Smooth muscle cell (in vitro differentiated cells): ENCODE measurements around the gene NOX1. TPM values are rescaled to one million over a fixed set of nuclear protein-coding genes. Genes with fewer than 3 reads are reported as not detected.

Experiments
- DNase-seq: peaks from one replicate; lab custom pipeline; 2025; ENCODE audit not compliant: unreplicated experiment; lab: John Stamatoyannopoulos, UW
- H2AFZ ChIP-seq: fragments of 200-600 bp; sonication (generic); 2 replicates; pipeline ENCODE4 v1.6.0; 2016; ENCODE audit warnings: antibody characterized with exemption, low read depth, mild to moderate bottlenecking
- H3F3A ChIP-seq: fragments of 200-600 bp; sonication (generic); 2 replicates; pipeline ENCODE4 v1.6.0; 2017; ENCODE audit warnings: antibody characterized with exemption, low read depth
- H3K27ac ChIP-seq: fragments of 200-600 bp; sonication (generic); 2 replicates; pipeline ENCODE4 v1.5.1; 2016; ENCODE audit warnings: low read depth, mild to moderate bottlenecking
- H3K27me3 ChIP-seq: fragments of 200-600 bp; sonication (generic); 2 replicates; pipeline ENCODE4 v1.6.1; 2016; ENCODE audit warnings: low read depth, mild to moderate bottlenecking
- H3K36me3 ChIP-seq: fragments of 200-600 bp; sonication (generic); 2 replicates; pipeline ENCODE4 v1.5.1; 2016; ENCODE audit warnings: low read depth
- H3K4me1 ChIP-seq: fragments of 200-600 bp; sonication (generic); 2 replicates; pipeline ENCODE4 v1.5.1; 2016; ENCODE audit warnings: low read depth
- H3K4me2 ChIP-seq: fragments of 200-600 bp; sonication (generic); 2 replicates; pipeline ENCODE4 v1.6.0; 2016; ENCODE audit warnings: mild to moderate bottlenecking
- H3K4me3 ChIP-seq: fragments of 200-600 bp; sonication (generic); 2 replicates; pipeline ENCODE4 v1.5.1; 2016; ENCODE audit warnings: mild to moderate bottlenecking
- H3K79me2 ChIP-seq: fragments of 200-600 bp; sonication (generic); 2 replicates; pipeline ENCODE4 v1.6.0; 2016; ENCODE audit warnings: low read depth, mild to moderate bottlenecking
- H3K9ac ChIP-seq: fragments of 200-600 bp; sonication (generic); 2 replicates; pipeline ENCODE4 v1.6.0; 2016; ENCODE audit warnings: low read depth
- H3K9me3 ChIP-seq: fragments of 200-600 bp; sonication (generic); replicated peaks from 2 replicates; pipeline ENCODE4 v1.5.1; 2016; ENCODE audit warnings: low read depth
- H4K20me1 ChIP-seq: fragments of 200-600 bp; sonication (generic); 2 replicates; pipeline ENCODE4 v1.6.0; 2016; ENCODE audit warnings: low read depth
- WGBS: methylation state at CpG from one replicate; pipeline ENCODE4 v1.1.7; 2016; ENCODE audit warnings: low lambda C conversion rate; 5-methylcytosine and 5-hydroxymethylcytosine counted together
- polyA plus RNA-seq: library from polyadenylated mRNA; unstranded; fragments of >200 nt; fragmentation: Nextera tagmentation; extraction: Ambion mirVana; gene quantifications from 2 replicates; pipeline ENCODE4 v1.2.1, GENCODE V29; 2016
- total RNA-seq: library from RNA; depleted of rRNA; stranded (reverse); fragments of >200 nt; gene quantifications from 2 replicates; pipeline ENCODE4 v1.2.3, GENCODE V29; 2014
- TF ChIP-seq, protein P1 (sequence below): fragments of 200-600 bp; sonication (generic); IDR thresholded peaks from 2 replicates; pipeline ENCODE4 v1.5.1; 2017; ENCODE audit warnings: borderline replicate concordance, mild to moderate bottlenecking, antibody characterized with exemption; ENCODE audit not compliant: insufficient read depth, poor library complexity, severe bottlenecking

Gene NOX1
- total and polyA plus RNA-seq, 2 experiments from 2014 or later, result not detected

DNA sequence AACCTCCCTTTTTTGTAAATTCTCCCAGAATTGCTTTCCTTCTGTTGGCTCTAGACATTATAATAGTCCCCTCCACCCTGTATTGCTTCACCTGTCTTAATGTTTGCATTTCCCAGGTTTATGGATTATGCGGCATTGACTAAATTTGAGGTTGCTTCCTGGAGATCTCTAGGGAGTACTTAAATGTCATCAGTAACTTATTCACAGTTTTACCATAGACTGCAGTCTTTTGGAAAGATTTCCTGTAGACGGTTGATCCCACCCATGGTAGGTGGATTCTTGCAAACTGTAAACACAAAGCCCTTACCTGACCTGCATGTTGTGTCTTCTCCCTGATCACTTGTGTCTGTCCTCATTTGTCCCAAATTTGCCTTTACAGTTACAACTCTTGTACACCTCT, 6.2 kb upstream of the NOX1 start:
- Histone ChIP-seq H3K4me1 (no peaks in the 10 kb centered on the region), H3K79me2 (no peaks in the 10 kb centered on the region), H4K20me1 (no peaks in the 10 kb centered on the region), H3F3A (no peaks in the 10 kb centered on the region), H3K36me3 (no peaks in the 10 kb centered on the region), H3K4me2 (no peak overlapping the region), H3K27me3 (no peaks in the 10 kb centered on the region), H3K9me3 (no peaks in the 10 kb centered on the region), H3K9ac (no peak overlapping the region), H2AFZ (no peak overlapping the region), H3K4me3 (no peak overlapping the region), H3K27ac (no peak overlapping the region)
- 100% methylated on average over 2 of the region's 2 CpGs for WGBS
- no peak for DNase-seq
- TF ChIP-seq, protein P1, sequence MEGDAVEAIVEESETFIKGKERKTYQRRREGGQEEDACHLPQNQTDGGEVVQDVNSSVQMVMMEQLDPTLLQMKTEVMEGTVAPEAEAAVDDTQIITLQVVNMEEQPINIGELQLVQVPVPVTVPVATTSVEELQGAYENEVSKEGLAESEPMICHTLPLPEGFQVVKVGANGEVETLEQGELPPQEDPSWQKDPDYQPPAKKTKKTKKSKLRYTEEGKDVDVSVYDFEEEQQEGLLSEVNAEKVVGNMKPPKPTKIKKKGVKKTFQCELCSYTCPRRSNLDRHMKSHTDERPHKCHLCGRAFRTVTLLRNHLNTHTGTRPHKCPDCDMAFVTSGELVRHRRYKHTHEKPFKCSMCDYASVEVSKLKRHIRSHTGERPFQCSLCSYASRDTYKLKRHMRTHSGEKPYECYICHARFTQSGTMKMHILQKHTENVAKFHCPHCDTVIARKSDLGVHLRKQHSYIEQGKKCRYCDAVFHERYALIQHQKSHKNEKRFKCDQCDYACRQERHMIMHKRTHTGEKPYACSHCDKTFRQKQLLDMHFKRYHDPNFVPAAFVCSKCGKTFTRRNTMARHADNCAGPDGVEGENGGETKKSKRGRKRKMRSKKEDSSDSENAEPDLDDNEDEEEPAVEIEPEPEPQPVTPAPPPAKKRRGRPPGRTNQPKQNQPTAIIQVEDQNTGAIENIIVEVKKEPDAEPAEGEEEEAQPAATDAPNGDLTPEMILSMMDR, result no peak

DNA sequence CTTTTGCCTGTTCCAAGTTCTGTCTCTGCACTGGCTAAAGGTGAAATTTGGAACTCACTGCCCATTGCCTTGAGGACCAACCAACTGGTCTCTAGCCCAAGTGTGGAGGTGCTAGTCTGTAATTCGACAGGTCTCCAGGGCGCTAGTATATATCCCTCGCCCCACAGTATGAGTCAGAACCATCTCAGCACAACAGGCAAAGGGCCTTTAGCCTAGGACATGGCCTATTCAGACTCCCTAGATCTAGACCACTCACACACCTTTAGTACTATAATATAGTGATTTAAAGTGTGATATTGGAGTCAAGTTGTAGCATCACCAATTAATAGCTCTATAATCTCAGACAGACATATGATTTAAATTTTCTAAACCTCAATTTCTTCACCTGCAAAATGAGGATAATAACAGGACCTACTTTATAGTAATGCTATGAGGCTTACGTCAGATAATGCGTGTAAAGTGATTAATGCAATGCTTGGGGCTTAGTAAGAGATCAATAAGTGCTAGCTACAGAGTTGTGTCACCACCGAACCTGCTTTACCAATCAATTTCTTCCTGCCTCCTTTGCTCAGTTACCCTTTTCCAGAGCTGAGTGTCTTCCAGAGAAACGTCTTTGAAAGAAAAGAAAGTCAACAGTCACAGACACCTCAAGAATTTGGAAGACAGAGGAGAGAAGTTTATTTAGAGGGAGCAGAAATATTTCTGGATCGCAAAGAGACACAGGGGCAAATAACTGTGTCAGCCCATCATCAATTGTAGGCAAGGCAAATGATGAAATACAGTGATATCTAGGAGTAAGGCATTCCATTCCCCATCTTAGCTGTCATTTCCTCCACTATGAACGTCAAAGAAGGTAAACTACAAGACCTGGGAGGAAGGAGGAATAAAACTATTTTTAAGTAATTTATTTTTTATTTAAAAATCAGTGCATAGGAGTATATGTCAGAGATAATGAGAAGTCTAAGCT, 2.3 kb downstream of the NOX1 start:
- no peak overlapping the region for H3K27ac ChIP-seq

DNA sequence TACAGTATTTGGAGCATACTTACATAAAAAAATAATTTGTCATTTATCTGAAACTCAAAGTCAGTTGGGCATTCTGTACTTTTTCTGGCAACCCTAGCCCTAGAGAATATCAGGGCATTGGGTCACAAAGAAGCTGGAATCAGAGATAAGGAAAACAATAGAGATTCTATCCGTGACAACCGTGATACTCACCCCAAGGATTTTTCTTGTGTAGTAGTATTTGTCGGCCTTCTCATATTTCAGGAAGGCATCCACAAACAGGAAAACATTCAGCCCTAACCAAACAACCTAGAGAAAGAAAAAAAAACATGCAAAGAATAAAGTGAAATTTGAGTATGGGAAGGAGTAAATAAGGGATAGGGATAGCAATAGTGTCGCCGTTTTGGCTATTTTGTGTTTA, 3.6 kb downstream of the NOX1 start:
- no peak overlapping the region for H3K27ac ChIP-seq
- H3K9me3 ChIP-seq, result no peaks in the 10 kb centered on the region
- TF ChIP-seq, protein P1, result no peak
- no peaks in the 10 kb centered on the region for H3K36me3 ChIP-seq
- H3K4me1 ChIP-seq, result no peaks in the 10 kb centered on the region
- no peaks in the 10 kb centered on the region for H3K27me3 ChIP-seq
- H4K20me1 ChIP-seq, result no peaks in the 10 kb centered on the region
- H3F3A ChIP-seq, result no peaks in the 10 kb centered on the region
- WGBS, result 77% methylated on average over 5 of the region's 5 CpGs
- H3K4me3 ChIP-seq, result no peak overlapping the region
- no peaks in the 10 kb centered on the region for H3K79me2 ChIP-seq
- DNase-seq, result no peak
- no peak overlapping the region for H3K4me2 ChIP-seq
- H2AFZ ChIP-seq, result no peak overlapping the region
- H3K9ac ChIP-seq, result no peak overlapping the region

More for the DNA sequence above, 2.3 kb downstream of the NOX1 start:
- Histone ChIP-seq H4K20me1 (no peaks in the 10 kb centered on the region), H3K9me3 (no peaks in the 10 kb centered on the region), H3K4me3 (no peak overlapping the region), H3K36me3 (no peaks in the 10 kb centered on the region), H3K79me2 (no peaks in the 10 kb centered on the region), H3F3A (no peaks in the 10 kb centered on the region), H3K4me1 (no peaks in the 10 kb centered on the region), H3K27me3 (no peaks in the 10 kb centered on the region), H2AFZ (no peak overlapping the region), H3K4me2 (no peak overlapping the region), H3K9ac (no peak overlapping the region)
- TF ChIP-seq, protein P1, result no peak
- no peak for DNase-seq
- WGBS, result 75% methylated on average over 9 of the region's 9 CpGs
